Suprapubic skin (tissue), 3 donors: ENCODE results near the gene ACOT7.

Experiments
- POLR2AphosphoS5 ChIP-seq, 3 donors: sonication (generic); formaldehyde crosslinking; IDR thresholded peaks; one replicate each; pipeline ENCODE4 v1.6.1; 2017; ENCODE audit warnings: antibody characterized with exemption in 3 of 3
- TF ChIP-seq, protein P1 (sequence below), 2 donors: fragments of 200-600 bp in 1 of 2; fragments of 450-650 bp in 1 of 2; sonication (generic) in 1 of 2; IDR thresholded peaks; one replicate each; pipeline ENCODE4 v1.5.1; 2016 to 2019; ENCODE audit warnings: antibody characterized with exemption in 2 of 2, mild to moderate bottlenecking in 1 of 2, moderate library complexity in 1 of 2

DNA sequence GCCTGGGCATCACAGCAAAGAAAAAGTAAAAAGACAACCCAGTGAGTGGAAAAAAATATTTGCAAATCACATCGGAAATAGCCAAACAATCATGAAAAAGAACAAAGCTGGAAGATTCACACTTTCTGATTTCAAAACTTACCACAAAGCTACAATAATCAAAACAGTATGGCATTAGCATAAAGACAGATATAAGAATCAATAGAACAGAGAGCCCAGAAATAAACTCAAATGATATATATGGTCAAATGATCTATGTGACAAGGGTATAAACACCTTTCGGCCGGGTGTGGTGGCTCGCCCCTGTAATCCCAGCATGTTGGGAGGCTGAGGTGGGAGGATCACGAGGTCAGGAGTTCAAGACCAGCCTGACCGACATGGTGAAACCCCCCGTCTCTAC, 13.5 kb downstream of the ACOT7 start:
- TF ChIP-seq POLR2AphosphoS5 (IDR thresholded peaks at IDR 0.05): no peak
- TF ChIP-seq, protein P1, sequence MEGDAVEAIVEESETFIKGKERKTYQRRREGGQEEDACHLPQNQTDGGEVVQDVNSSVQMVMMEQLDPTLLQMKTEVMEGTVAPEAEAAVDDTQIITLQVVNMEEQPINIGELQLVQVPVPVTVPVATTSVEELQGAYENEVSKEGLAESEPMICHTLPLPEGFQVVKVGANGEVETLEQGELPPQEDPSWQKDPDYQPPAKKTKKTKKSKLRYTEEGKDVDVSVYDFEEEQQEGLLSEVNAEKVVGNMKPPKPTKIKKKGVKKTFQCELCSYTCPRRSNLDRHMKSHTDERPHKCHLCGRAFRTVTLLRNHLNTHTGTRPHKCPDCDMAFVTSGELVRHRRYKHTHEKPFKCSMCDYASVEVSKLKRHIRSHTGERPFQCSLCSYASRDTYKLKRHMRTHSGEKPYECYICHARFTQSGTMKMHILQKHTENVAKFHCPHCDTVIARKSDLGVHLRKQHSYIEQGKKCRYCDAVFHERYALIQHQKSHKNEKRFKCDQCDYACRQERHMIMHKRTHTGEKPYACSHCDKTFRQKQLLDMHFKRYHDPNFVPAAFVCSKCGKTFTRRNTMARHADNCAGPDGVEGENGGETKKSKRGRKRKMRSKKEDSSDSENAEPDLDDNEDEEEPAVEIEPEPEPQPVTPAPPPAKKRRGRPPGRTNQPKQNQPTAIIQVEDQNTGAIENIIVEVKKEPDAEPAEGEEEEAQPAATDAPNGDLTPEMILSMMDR (IDR thresholded peaks at IDR 0.05): no peak
